Cerebellar nuclear complex (tissue), 1 donor: Measurements from ENCODE around the gene NFKBIB.

Source experiments
- DNase-seq, 2 experiments: peaks; one replicate each; lab custom pipeline; 2025; lab: John Stamatoyannopoulos, UW

The NFKBIB gene

GRCh38 chr19:38958301-38958700, 58.5 kb downstream of the NFKBIB start:
- no peak for DNase-seq
